HCT116 (cell line): ENCODE measurements around the gene FGGY. TPM values are rescaled to one million over a fixed set of nuclear protein-coding genes. Genes with fewer than 3 reads are reported as not detected.

Experiments used
- ATAC-seq: fragments of 200-7000 bp; cut with Tn5 transposase; 2 replicates; pipeline ENCODE4 v1.9.1; 2020; ENCODE audit warnings: mild to moderate bottlenecking, moderate library complexity
- BruUV-seq: library from RNA; stranded (reverse); fragments of 400-500 nt; replicated peaks from 2 replicates; lab custom pipeline; 2021; lab: Mats Ljungman, UMichigan
- CTCF ChIA-PET: fragments of 300-600 bp; sonication (Branson Sonifier 250); formaldehyde crosslinking; loops from one replicate; lab custom pipeline; 2021; ENCODE audit warnings: antibody characterized with exemption; lab: Charles Lee
- POLR2A ChIA-PET: fragments of 300-600, 350-600 bp; sonication (Branson Sonifier 250); formaldehyde crosslinking; loops from one replicate; lab custom pipeline; 2021; ENCODE audit warnings: antibody characterized with exemption; lab: Charles Lee
- RAD21 ChIA-PET, 2 experiments: fragments of 300-600 bp; sonication (Branson Sonifier 250); formaldehyde crosslinking; loops; one replicate each; lab custom pipeline; 2023; ENCODE audit warnings: low total read pairs in 2 of 2; ENCODE audit not compliant: uncharacterized antibody in 2 of 2, unreplicated experiment in 2 of 2, low non-redundant PET in 1 of 2; lab: Charles Lee
- DNase-seq: peaks from one replicate; pipeline ENCODE4 v3.0.0-alpha.2; 2010; ENCODE audit warnings: low read depth, low spot score
- H2AFZ ChIP-seq: fragments of 200-600 bp; shearing (Covaris generic), sonication (generic); 2 replicates; pipeline ENCODE4 v1.6.1; 2017; ENCODE audit warnings: low read depth, mixed run types, mixed read lengths, antibody characterized with exemption, low read length; ENCODE audit not compliant: poor library complexity, severe bottlenecking
- H3K27ac ChIP-seq: 2 replicates; pipeline ENCODE4 v1.5.1; 2012; ENCODE audit warnings: low read depth, low read length
- H3K27me3 ChIP-seq: fragments of 200-600 bp; sonication (generic); 2 replicates; pipeline ENCODE4 v1.6.1; 2016; ENCODE audit warnings: mixed run types, low read length, mixed read lengths; ENCODE audit not compliant: insufficient read depth
- H3K36me3 ChIP-seq, 2 experiments: fragments of 200-500 bp in 1 of 2; fragments of 200-600 bp in 1 of 2; sonication (Bioruptor generic) in 1 of 2; sonication (generic) in 1 of 2; 2 replicates each; pipeline versions ENCODE4 v1.5.1 to v1.6.1; 2014 to 2016; ENCODE audit warnings: low read length in 2 of 2, inconsistent platforms in 1 of 2, mixed read lengths in 1 of 2, mixed run types in 1 of 2; ENCODE audit not compliant: insufficient read depth in 2 of 2, control insufficient read depth in 1 of 2
- H3K4me1 ChIP-seq, 2 experiments: fragments of 200-600 bp in 1 of 2; sonication (generic) in 1 of 2; 2 replicates each; pipeline versions ENCODE4 v1.5.1 to v1.6.1; 2012 to 2017; ENCODE audit warnings: low read length in 2 of 2, inconsistent platforms in 1 of 2, mild to moderate bottlenecking in 1 of 2, mixed read lengths in 1 of 2, mixed run types in 1 of 2, moderate library complexity in 1 of 2; ENCODE audit not compliant: insufficient read depth in 2 of 2, control insufficient read depth in 1 of 2
- H3K4me2 ChIP-seq: fragments of 200-600 bp; sonication (generic); 2 replicates; pipeline ENCODE4 v1.6.1; 2017; ENCODE audit warnings: mixed run types, low read length, mixed read lengths
- H3K4me3 ChIP-seq, 2 experiments: fragments of 200-600 bp in 1 of 2; sonication (generic) in 1 of 2; replicated peaks in 1 of 2; 2 replicates each; pipeline ENCODE4 v1.5.1; 2011 to 2016; ENCODE audit warnings: low read length in 2 of 2, control low read depth in 1 of 2, low read depth in 1 of 2, mild to moderate bottlenecking in 1 of 2, mixed read lengths in 1 of 2, mixed run types in 1 of 2
- H3K79me2 ChIP-seq: fragments of 200-600 bp; sonication (generic); 2 replicates; pipeline ENCODE4 v1.6.1; 2017; ENCODE audit warnings: mild to moderate bottlenecking, mixed run types, low read length, moderate library complexity, mixed read lengths; ENCODE audit not compliant: insufficient read depth
- H3K9ac ChIP-seq: fragments of 200-600 bp; sonication (generic); 2 replicates; pipeline ENCODE4 v1.6.1; 2016; ENCODE audit warnings: low read length, mixed read lengths
- H3K9me2 ChIP-seq: fragments of 200-600 bp; sonication (generic), shearing (Covaris generic); 2 replicates; pipeline ENCODE4 v1.6.1; 2017; ENCODE audit warnings: mixed run types, mild to moderate bottlenecking, moderate library complexity; ENCODE audit not compliant: insufficient read depth
- H3K9me3 ChIP-seq, 2 experiments: fragments of 200-500 bp in 1 of 2; fragments of 200-600 bp in 1 of 2; sonication (Bioruptor generic) in 1 of 2; sonication (generic) in 1 of 2; 2 replicates each; pipeline ENCODE4 v1.6.1; 2014 to 2017; ENCODE audit warnings: low read length in 2 of 2, mixed read lengths in 2 of 2, inconsistent platforms in 1 of 2, low read depth in 1 of 2, mild to moderate bottlenecking in 1 of 2, mixed run types in 1 of 2, moderate library complexity in 1 of 2; ENCODE audit not compliant: control insufficient read depth in 1 of 2, insufficient read depth in 1 of 2
- H4K20me1 ChIP-seq: fragments of 200-600 bp; sonication (generic), shearing (Covaris generic); 2 replicates; pipeline ENCODE4 v1.6.1; 2017; ENCODE audit warnings: mixed run types, mild to moderate bottlenecking, moderate library complexity; ENCODE audit not compliant: insufficient read depth
- CBX3 ChIP-seq: IDR thresholded peaks from 2 replicates; pipeline ENCODE4 v1.6.1; 2012; ENCODE audit warnings: low read depth
- CEBPB ChIP-seq: IDR thresholded peaks from 2 replicates; pipeline ENCODE4 v1.6.1; 2012; ENCODE audit warnings: low read depth
- EZH2 ChIP-seq: fragments of 200-600 bp; sonication (generic); IDR thresholded peaks from 2 replicates; pipeline ENCODE4 v1.6.1; 2017; ENCODE audit warnings: antibody characterized with exemption, mixed run types
- EZH2phosphoT487 ChIP-seq: fragments of 200-600 bp; IDR thresholded peaks from 2 replicates; pipeline ENCODE4 v1.6.1; 2018; ENCODE audit warnings: antibody characterized with exemption, borderline replicate concordance
- POLR2A ChIP-seq: IDR thresholded peaks from 2 replicates; pipeline ENCODE4 v1.7.0; 2011; ENCODE audit warnings: borderline replicate concordance; ENCODE audit not compliant: insufficient read depth, insufficient read length; ENCODE audit errors: extremely low read depth
- RAD21 ChIP-seq: IDR thresholded peaks from 2 replicates; pipeline ENCODE4 v1.6.1; 2012; ENCODE audit warnings: low read depth, mild to moderate bottlenecking
- SP1 ChIP-seq: IDR thresholded peaks from 2 replicates; pipeline ENCODE4 v1.6.1; 2012; ENCODE audit warnings: low read depth
- SRF ChIP-seq: IDR thresholded peaks from 2 replicates; pipeline ENCODE4 v1.6.1; 2012; ENCODE audit warnings: low read depth
- YY1 ChIP-seq: IDR thresholded peaks from 2 replicates; pipeline ENCODE4 v1.6.1; 2011; ENCODE audit warnings: low read length, low read depth, moderate library complexity, mild to moderate bottlenecking; ENCODE audit not compliant: insufficient replicate concordance; ENCODE audit errors: extremely low read depth
- ZFX ChIP-seq: fragments of 450-650 bp; IDR thresholded peaks from 2 replicates; pipeline ENCODE4 v1.6.1; 2017
- ZNF274 ChIP-seq: fragments of 200-500 bp; sonication (Bioruptor generic); IDR thresholded peaks from 2 replicates; pipeline ENCODE4 v1.6.1; 2014; ENCODE audit warnings: mild to moderate bottlenecking, low read depth, low read length, inconsistent platforms
- intact Hi-C: fragments of 100-400 bp; cut with micrococcal nuclease; formaldehyde crosslinking; loops from 2 replicates; pipeline ENCODE4 v1.10.0; 2022
- total RNA-seq: library from RNA; stranded (reverse); gene quantifications from one replicate; pipeline ENCODE4 v1.2.1, GENCODE V29; 2021; ENCODE audit not compliant: unreplicated experiment
- TF ChIP-seq, protein P1 (sequence below): IDR thresholded peaks from 2 replicates; pipeline ENCODE4 v1.6.1; 2012
- TF ChIP-seq, protein P2 (sequence below): IDR thresholded peaks from 2 replicates; pipeline ENCODE4 v1.6.1; 2011; ENCODE audit warnings: mild to moderate bottlenecking, low read length, moderate library complexity; ENCODE audit not compliant: insufficient replicate concordance; ENCODE audit errors: extremely low read depth
- TF ChIP-seq, protein P3 (sequence below): IDR thresholded peaks from 2 replicates; pipeline ENCODE4 v1.6.1; 2012; ENCODE audit warnings: low read depth

FGGY gene
- total RNA-seq, 1 experiment from 2014 or later: 10.6 TPM

DNA sequence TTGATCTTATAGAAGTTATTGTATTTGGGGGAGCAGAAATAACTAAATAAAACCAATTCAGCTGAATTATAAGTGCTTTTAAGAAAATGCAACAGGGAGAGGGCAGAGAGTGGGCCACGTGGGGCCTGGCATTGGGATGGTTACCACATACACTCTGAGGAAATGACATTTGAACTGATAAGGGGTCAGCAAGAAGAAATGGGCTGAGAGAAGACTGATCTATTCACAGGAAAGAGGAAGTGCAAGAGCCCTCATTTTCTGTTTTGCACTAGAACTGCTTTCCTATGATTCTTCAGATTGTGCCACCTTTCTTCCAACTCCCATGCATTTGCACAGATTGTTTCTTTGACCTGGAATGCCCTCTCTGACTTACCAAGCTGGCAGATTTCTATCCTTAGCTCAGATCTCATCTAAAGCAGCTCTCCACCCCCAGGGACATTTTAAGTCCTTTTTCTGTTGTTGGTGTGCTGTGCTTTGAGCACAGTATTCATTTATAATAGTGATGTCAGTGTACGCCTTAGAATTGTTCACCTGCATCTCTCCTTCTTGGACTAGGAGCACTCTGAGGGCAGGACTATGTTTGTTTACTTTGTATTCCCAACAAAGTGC, 115.9 kb downstream of the FGGY start:
- BruUV-seq: no TSS peak
- CTCF ChIA-PET: no interaction called here
- Histone ChIP-seq H3K27me3 (no peaks in the 10 kb centered on the region), H3K9ac (no peak overlapping the region), H3K36me3 (no peaks in the 10 kb centered on the region), H3K9me2 (no peaks in the 10 kb centered on the region), H3K9me3 (no peaks in the 10 kb centered on the region), H3K79me2 (no peaks in the 10 kb centered on the region), H3K4me2 (no peak overlapping the region), H3K4me3 (no peak overlapping the region), H2AFZ (no peak overlapping the region), H3K4me1 (no peaks in the 10 kb centered on the region), H4K20me1 (no peaks in the 10 kb centered on the region), H3K27ac (no peak overlapping the region)
- ATAC-seq: no peak
- RAD21 ChIA-PET: no interaction called here
- DNase-seq: no peak
- POLR2A ChIA-PET: no interaction called here
- no peak for TF ChIP-seq EZH2
- TF ChIP-seq YY1: no peak
- TF ChIP-seq, protein P1, sequence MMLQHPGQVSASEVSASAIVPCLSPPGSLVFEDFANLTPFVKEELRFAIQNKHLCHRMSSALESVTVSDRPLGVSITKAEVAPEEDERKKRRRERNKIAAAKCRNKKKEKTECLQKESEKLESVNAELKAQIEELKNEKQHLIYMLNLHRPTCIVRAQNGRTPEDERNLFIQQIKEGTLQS: no peak
- TF ChIP-seq ZFX: no peak
- TF ChIP-seq RAD21: no peak
- TF ChIP-seq EZH2phosphoT487: no peak
- TF ChIP-seq CBX3: no peak
- no peak for TF ChIP-seq CEBPB
- TF ChIP-seq POLR2A: no peak
- no peak for TF ChIP-seq ZNF274
- no peak for TF ChIP-seq SRF
- no peak for TF ChIP-seq SP1
- TF ChIP-seq, protein P2, sequence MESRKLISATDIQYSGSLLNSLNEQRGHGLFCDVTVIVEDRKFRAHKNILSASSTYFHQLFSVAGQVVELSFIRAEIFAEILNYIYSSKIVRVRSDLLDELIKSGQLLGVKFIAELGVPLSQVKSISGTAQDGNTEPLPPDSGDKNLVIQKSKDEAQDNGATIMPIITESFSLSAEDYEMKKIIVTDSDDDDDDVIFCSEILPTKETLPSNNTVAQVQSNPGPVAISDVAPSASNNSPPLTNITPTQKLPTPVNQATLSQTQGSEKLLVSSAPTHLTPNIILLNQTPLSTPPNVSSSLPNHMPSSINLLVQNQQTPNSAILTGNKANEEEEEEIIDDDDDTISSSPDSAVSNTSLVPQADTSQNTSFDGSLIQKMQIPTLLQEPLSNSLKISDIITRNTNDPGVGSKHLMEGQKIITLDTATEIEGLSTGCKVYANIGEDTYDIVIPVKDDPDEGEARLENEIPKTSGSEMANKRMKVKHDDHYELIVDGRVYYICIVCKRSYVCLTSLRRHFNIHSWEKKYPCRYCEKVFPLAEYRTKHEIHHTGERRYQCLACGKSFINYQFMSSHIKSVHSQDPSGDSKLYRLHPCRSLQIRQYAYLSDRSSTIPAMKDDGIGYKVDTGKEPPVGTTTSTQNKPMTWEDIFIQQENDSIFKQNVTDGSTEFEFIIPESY: no peak
- TF ChIP-seq, protein P3, sequence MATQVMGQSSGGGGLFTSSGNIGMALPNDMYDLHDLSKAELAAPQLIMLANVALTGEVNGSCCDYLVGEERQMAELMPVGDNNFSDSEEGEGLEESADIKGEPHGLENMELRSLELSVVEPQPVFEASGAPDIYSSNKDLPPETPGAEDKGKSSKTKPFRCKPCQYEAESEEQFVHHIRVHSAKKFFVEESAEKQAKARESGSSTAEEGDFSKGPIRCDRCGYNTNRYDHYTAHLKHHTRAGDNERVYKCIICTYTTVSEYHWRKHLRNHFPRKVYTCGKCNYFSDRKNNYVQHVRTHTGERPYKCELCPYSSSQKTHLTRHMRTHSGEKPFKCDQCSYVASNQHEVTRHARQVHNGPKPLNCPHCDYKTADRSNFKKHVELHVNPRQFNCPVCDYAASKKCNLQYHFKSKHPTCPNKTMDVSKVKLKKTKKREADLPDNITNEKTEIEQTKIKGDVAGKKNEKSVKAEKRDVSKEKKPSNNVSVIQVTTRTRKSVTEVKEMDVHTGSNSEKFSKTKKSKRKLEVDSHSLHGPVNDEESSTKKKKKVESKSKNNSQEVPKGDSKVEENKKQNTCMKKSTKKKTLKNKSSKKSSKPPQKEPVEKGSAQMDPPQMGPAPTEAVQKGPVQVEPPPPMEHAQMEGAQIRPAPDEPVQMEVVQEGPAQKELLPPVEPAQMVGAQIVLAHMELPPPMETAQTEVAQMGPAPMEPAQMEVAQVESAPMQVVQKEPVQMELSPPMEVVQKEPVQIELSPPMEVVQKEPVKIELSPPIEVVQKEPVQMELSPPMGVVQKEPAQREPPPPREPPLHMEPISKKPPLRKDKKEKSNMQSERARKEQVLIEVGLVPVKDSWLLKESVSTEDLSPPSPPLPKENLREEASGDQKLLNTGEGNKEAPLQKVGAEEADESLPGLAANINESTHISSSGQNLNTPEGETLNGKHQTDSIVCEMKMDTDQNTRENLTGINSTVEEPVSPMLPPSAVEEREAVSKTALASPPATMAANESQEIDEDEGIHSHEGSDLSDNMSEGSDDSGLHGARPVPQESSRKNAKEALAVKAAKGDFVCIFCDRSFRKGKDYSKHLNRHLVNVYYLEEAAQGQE: no peak
- intact Hi-C loops: no loop called here
